GM12864 (cell line): Measurements from ENCODE around the gene KCNN2.

Source experiments
- DNase-seq: peaks from one replicate; pipeline ENCODE4 v3.0.0-alpha.2; 2011; ENCODE audit warnings: low read depth
- H3K4me3 ChIP-seq: 2 replicates; pipeline ENCODE4 v1.5.1; 2011; ENCODE audit warnings: mild to moderate bottlenecking, low read depth, low read length, control low read depth
- CTCF ChIP-seq: IDR thresholded peaks from 2 replicates; pipeline ENCODE4 v1.5.1; 2011; ENCODE audit warnings: low read depth, mild to moderate bottlenecking, moderate library complexity, low read length, control low read depth, inconsistent platforms; ENCODE audit errors: missing control alignments

The KCNN2 gene

DNA sequence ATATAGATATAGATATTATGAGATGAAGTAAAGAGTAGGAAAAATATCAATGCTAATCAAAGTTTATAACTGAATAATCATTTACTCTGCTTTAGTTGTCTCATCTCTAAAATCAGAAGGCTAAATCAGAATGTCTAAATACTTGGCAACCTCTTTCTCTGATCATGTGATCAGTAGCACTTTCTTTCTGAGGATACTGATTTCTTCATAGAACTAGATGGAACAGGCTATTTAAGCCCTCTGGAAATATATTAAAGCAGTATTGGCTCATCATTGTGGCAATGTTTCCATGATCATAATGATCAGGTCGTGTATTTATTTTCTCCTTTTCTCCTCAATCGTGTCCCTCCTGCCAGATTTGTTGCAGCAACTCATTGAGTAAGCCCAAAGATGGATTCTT, 109.7 kb downstream of the KCNN2 start:
- DNase-seq, result no peak
- no peak overlapping the region for H3K4me3 ChIP-seq
- TF ChIP-seq CTCF, result no peak

DNA sequence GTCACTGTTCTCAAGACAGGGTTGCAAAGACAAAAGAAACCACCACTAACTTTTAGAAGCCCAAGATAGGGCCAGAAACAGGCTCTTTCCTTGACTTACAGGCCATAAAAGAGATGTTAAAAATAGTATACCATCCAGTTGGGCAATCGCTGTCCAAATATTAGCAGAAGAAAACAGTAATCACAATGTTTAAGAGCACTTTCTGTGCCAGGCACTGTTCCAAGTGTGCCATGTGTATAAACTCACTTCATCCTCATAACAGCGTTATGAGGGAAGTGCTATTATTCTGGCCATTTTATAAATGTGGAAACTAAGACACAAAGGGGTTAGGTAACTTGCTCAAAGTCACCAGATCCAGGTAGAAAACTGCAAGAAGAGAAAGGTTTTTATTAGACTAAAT, 111.7 kb downstream of the KCNN2 start:
- no peak overlapping the region for H3K4me3 ChIP-seq
- DNase-seq, result no peak
- no peak for TF ChIP-seq CTCF

GRCh38 chr5:114477816-114478334, 116.0 kb downstream of the KCNN2 start:
- no peak for TF ChIP-seq CTCF
- H3K4me3 ChIP-seq, result no peak overlapping the region
- DNase-seq, result no peak

DNA sequence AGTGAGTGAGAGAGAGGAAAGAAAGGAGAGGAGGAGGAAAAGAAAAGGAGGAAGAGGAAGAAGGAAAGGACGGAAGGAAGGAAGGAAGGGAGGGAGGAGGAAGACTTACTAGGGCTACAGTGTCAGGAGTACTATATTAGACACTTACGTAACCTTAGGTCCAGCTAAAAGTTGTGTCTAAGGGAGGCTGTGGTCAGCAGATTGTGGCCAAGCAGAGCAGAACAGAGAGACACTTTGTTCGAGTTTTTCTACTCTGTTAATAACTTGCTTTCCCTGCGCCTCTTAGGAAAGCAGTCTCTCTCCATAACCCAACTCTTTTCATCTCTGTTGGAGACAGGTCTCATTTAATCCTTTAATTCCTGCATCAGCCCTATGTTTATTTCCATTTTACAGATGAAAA, 138.9 kb downstream of the KCNN2 start:
- H3K4me3 ChIP-seq, result no peak overlapping the region
- TF ChIP-seq CTCF, result no peak
- DNase-seq, result no peak

DNA sequence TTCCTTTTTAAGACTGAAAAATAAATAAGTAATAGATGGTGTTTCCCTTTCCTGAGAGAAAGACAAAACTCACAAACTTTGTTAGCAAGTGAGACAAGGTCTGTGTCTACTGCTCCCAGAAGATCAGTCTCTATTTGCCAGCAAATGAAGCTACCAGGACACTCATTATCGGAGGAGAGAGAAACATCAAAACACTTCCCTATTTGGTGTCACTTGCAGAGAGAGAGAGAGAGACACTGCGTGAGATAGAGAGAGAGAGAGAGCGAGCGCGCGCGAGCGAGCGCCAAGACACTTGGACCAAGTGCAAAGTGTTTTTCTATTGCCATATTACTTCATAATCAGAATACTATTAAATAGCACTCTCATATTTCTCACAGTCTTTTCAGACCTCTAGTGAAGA, 142.7 kb downstream of the KCNN2 start:
- TF ChIP-seq CTCF, result no peak
- H3K4me3 ChIP-seq, result no peak overlapping the region
- no peak for DNase-seq

DNA sequence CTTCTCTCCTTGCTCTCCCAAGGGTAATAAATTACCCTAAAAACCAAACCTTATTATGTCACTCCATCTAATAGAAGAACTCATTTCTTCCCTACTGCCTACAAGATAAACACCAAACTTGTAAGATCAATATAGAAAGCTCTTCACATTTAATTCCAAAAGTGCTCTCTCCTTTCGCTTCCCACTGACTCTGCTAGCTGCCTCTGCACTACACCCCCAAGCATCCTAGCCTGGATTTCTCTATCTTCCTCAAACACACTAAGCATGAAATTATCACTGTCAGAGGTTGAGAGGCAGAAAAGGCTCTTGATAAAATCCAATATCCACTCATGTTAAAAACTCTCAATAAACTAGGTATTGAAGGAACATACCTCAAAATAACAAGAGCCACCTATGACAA, 162.4 kb downstream of the KCNN2 start:
- no peak for TF ChIP-seq CTCF
- DNase-seq, result no peak
- H3K4me3 ChIP-seq, result no peak overlapping the region

GRCh38 chr5:114544561-114544960, 182.7 kb downstream of the KCNN2 start:
- H3K4me3 ChIP-seq, result no peak overlapping the region
- no peak for TF ChIP-seq CTCF
- no peak for DNase-seq
